Measurements from ENCODE around the gene ZNF181.

- TF ChIP-seq CTCF (IDR thresholded peaks at IDR 0.05) (no peak), POLR2A (IDR thresholded peaks at IDR 0.05) (no peak)
Observed at GRCh38 chr19:34686455-34686854, 47.6 kb upstream of the ZNF181 start.

All from gastroesophageal sphincter (tissue), 3 donors.